HEK293T (cell line): ENCODE data around the gene SPACA9.

Experiments
- CTCF ChIA-PET: fragments of 350-600 bp; formaldehyde crosslinking; extraction: SDS; loops from one replicate; lab custom pipeline; 2021; ENCODE audit warnings: antibody characterized with exemption, inconsistent platforms; lab: Yijun Ruan, JAX
- POLR2A ChIA-PET: fragments of 350-600 bp; formaldehyde crosslinking; extraction: SDS; loops from one replicate; lab custom pipeline; 2020; ENCODE audit warnings: antibody characterized with exemption, inconsistent platforms; lab: Yijun Ruan, JAX
- DNase-seq: peaks from one replicate; pipeline ENCODE4 v3.0.0; 2012; ENCODE audit warnings: mixed read lengths; ENCODE audit errors: extremely low spot score
- ARNT ChIP-seq: fragments of 450-650 bp; IDR thresholded peaks from 2 replicates; pipeline ENCODE4 v1.6.1; 2017; ENCODE audit warnings: mild to moderate bottlenecking
- BHLHE40 ChIP-seq: fragments of 450-650 bp; IDR thresholded peaks from 2 replicates; pipeline ENCODE4 v1.6.1; 2016; ENCODE audit warnings: mild to moderate bottlenecking, moderate library complexity, borderline replicate concordance
- CTBP1 ChIP-seq: fragments of 450-650 bp; IDR thresholded peaks from 2 replicates; pipeline ENCODE4 v1.6.1; 2016; ENCODE audit warnings: borderline replicate concordance
- ELF4 ChIP-seq: fragments of 450-650 bp; IDR thresholded peaks from 2 replicates; pipeline ENCODE4 v1.6.1; 2017; ENCODE audit warnings: antibody characterized with exemption
- FOXA1 ChIP-seq: fragments of 450-650 bp; IDR thresholded peaks from 2 replicates; pipeline ENCODE4 v1.6.1; 2016; ENCODE audit warnings: mild to moderate bottlenecking
- FOXK2 ChIP-seq: fragments of 450-650 bp; IDR thresholded peaks from 2 replicates; pipeline ENCODE4 v1.6.1; 2016; ENCODE audit warnings: mild to moderate bottlenecking
- FOXM1 ChIP-seq: fragments of 450-650 bp; IDR thresholded peaks from 2 replicates; pipeline ENCODE4 v1.6.1; 2017; ENCODE audit warnings: mild to moderate bottlenecking, borderline replicate concordance
- HDGF ChIP-seq: fragments of 450-650 bp; IDR thresholded peaks from 2 replicates; pipeline ENCODE4 v1.6.1; 2017; ENCODE audit warnings: antibody characterized with exemption, borderline replicate concordance
- L3MBTL2 ChIP-seq: fragments of 450-650 bp; conservative IDR thresholded peaks from 2 replicates; pipeline ENCODE4 v1.6.1; 2016; ENCODE audit warnings: mild to moderate bottlenecking
- LEF1 ChIP-seq: fragments of 450-650 bp; IDR thresholded peaks from 2 replicates; pipeline ENCODE4 v1.6.1; 2017; ENCODE audit warnings: mild to moderate bottlenecking, borderline replicate concordance
- NFRKB ChIP-seq: fragments of 450-650 bp; IDR thresholded peaks from 2 replicates; pipeline ENCODE4 v1.6.1; 2016; ENCODE audit warnings: mild to moderate bottlenecking, moderate library complexity
- PKNOX1 ChIP-seq: fragments of 450-650 bp; IDR thresholded peaks from 2 replicates; pipeline ENCODE4 v1.6.1; 2016
- SP1 ChIP-seq: fragments of 450-650 bp; IDR thresholded peaks from 2 replicates; pipeline ENCODE4 v1.6.1; 2017
- SUZ12 ChIP-seq: fragments of 450-650 bp; IDR thresholded peaks from 2 replicates; pipeline ENCODE4 v1.6.1; 2016; ENCODE audit warnings: mild to moderate bottlenecking
- TARDBP ChIP-seq: fragments of 450-650 bp; IDR thresholded peaks from 2 replicates; pipeline ENCODE4 v1.6.1; 2016
- ZNF384 ChIP-seq: fragments of 450-650 bp; IDR thresholded peaks from 2 replicates; pipeline ENCODE4 v1.6.1; 2016

Gene SPACA9

GRCh38 chr9:132853482-132853881 is 25.2 kb upstream of the SPACA9 start:
- ChIA-PET CTCF (interaction anchor here (0.7 kb wide), 1 partner anchor 21 kb away, joined by 3 read pairs; no protein-coding TSS in a partner anchor), POLR2A (no interaction called here)
- TF ChIP-seq CTBP1 (no peak), NFRKB (no peak), TARDBP (no peak), L3MBTL2 (no peak), FOXA1 (no peak), ARNT (no peak), LEF1 (no peak), HDGF (no peak), SP1 (no peak), PKNOX1 (no peak), BHLHE40 (no peak), FOXM1 (no peak)
- no peak for DNase-seq

- POLR2A ChIA-PET, result no interaction called here
- TF ChIP-seq PKNOX1, result no peak
- no peak for DNase-seq
- CTCF ChIA-PET, result no interaction called here
These were observed 23.9 kb upstream of the SPACA9 start for GRCh38 chr9:132854832-132855231.

GRCh38 chr9:132855904-132856303 is 22.8 kb upstream of the SPACA9 start:
- POLR2A ChIA-PET, result no interaction called here
- no peak for DNase-seq
- no peak for TF ChIP-seq PKNOX1
- TF ChIP-seq SP1, result no peak
- CTCF ChIA-PET, result no interaction called here

- no peak for DNase-seq
- ChIA-PET POLR2A (no interaction called here), CTCF (no interaction called here)
- TF ChIP-seq TARDBP (no peak), NFRKB (no peak), L3MBTL2 (no peak), SUZ12 (no peak), FOXA1 (no peak), FOXM1 (no peak), PKNOX1 (no peak), SP1 (no peak), ZNF384 (no peak), FOXK2 (no peak), HDGF (no peak), ELF4 (no peak), CTBP1 (no peak), BHLHE40 (no peak), ARNT (no peak), LEF1 (no peak)
These were observed 21.7 kb upstream of the SPACA9 start for GRCh38 chr9:132857031-132857430.

GRCh38 chr9:132857616-132858342 is 20.9 kb upstream of the SPACA9 start:
- ChIA-PET CTCF (no interaction called here), POLR2A (no interaction called here)
- DNase-seq, result no peak
- TF ChIP-seq PKNOX1, result 0 out of 2 replicates have a peak, but pooled peaks have one; percentile 23
- TF ChIP-seq ZNF384, result no peak

GRCh38 chr9:132858751-132859150 is 19.9 kb upstream of the SPACA9 start:
- TF ChIP-seq FOXK2, result no peak
- TF ChIP-seq PKNOX1, result no peak
- no peak for TF ChIP-seq SP1
- TF ChIP-seq TARDBP, result no peak
- TF ChIP-seq SUZ12, result no peak
- TF ChIP-seq FOXA1, result no peak
- TF ChIP-seq ELF4, result no peak
- TF ChIP-seq L3MBTL2, result no peak
- no peak for TF ChIP-seq NFRKB
- no peak for TF ChIP-seq HDGF
- TF ChIP-seq ZNF384, result no peak
- TF ChIP-seq LEF1, result no peak
- TF ChIP-seq FOXM1, result no peak
- no peak for TF ChIP-seq BHLHE40
- TF ChIP-seq ARNT, result no peak
- TF ChIP-seq CTBP1, result no peak
- POLR2A ChIA-PET, result no interaction called here
- no peak for DNase-seq
- CTCF ChIA-PET, result no interaction called here
